ENCODE data around the gene MAPRE2. TPM values are rescaled to one million over a fixed set of nuclear protein-coding genes. Genes with fewer than 3 reads are reported as not detected.

MAPRE2 gene
- total RNA-seq, 2 experiments from 2014 or later, result 70.7 to 72.7 TPM

DNA sequence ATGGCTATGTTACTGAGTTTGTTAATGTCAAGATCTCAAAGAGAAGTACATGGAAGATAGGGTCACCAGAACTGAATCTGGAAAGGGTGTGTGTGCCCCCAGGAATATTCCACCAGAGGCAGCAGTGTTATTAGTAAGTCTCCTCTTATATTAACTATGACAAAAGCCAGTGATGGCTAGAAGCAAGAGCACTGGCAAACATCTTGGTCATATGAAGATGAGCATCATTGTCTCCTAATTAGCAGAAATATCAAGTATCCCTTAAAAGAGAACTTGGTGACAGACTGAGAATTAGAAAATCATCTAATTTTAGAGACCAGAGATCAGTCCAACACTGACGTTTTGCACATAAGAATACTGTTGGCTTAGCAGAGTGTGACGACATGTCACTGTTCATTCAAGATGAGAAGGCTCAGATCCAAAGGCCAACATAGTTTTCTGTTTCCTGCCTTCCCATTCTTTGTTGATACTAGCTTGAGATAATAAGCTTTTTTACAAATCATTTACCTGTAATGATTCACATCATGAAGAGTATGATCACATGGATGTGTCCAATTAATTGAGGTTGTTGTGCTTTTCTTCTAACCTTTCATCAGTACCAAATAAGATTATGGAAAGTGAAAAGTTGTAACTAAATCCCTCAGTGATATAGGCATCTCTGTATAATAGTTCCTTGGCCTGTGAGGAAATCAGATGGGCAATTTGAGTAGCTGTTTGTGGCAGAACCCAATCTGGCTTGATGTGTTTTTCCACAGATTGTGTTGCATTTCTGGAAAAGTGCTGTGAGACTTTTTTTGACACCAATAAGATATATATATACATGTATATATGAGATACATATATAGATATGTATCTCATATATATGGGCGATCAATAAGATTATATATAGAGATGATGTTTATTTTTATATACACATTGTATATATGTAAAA is 44.5 kb downstream of the MAPRE2 start:
- DNase-seq (no peak), ATAC-seq (no peak)
- H3K36me3 Mint-ChIP-seq (ENCODE audit: low read depth), result peaks cover 20% of the 10 kb centered on the region
- ChIA-PET CTCF (interaction anchor here (0.8 to 1.9 kb wide), 3 partner anchors 9 to 80 kb away, joined by 3 to 5 read pairs (median 3); no protein-coding TSS in a partner anchor), POLR2A (interaction anchor here (1.5 kb wide), 1 partner anchor 12 kb away, joined by 5 read pairs; no protein-coding TSS in a partner anchor)
- TF ChIP-seq, protein P1, sequence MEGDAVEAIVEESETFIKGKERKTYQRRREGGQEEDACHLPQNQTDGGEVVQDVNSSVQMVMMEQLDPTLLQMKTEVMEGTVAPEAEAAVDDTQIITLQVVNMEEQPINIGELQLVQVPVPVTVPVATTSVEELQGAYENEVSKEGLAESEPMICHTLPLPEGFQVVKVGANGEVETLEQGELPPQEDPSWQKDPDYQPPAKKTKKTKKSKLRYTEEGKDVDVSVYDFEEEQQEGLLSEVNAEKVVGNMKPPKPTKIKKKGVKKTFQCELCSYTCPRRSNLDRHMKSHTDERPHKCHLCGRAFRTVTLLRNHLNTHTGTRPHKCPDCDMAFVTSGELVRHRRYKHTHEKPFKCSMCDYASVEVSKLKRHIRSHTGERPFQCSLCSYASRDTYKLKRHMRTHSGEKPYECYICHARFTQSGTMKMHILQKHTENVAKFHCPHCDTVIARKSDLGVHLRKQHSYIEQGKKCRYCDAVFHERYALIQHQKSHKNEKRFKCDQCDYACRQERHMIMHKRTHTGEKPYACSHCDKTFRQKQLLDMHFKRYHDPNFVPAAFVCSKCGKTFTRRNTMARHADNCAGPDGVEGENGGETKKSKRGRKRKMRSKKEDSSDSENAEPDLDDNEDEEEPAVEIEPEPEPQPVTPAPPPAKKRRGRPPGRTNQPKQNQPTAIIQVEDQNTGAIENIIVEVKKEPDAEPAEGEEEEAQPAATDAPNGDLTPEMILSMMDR (IDR thresholded peaks at IDR 0.05), result no peak
- H3K9me3 Mint-ChIP-seq, result no peaks in the 10 kb centered on the region
- no peak overlapping the region for H3K27ac Mint-ChIP-seq
- no peaks in the 10 kb centered on the region for H3K27me3 Mint-ChIP-seq
- H3K4me3 Mint-ChIP-seq, result no peak overlapping the region
- intact Hi-C loops (cut with micrococcal nuclease), result no loop called here
- peaks cover 44% of the 10 kb centered on the region for H3K4me1 Mint-ChIP-seq (ENCODE audit: low read depth)

GRCh38 chr18:35086704-35087103 is 45.5 kb downstream of the MAPRE2 start:
- TF ChIP-seq, protein P1 (IDR thresholded peaks at IDR 0.05), result no peak
- H3K27ac Mint-ChIP-seq, result no peak overlapping the region
- H3K4me1 Mint-ChIP-seq (ENCODE audit: low read depth), result peaks cover 43% of the 10 kb centered on the region
- intact Hi-C loops (cut with micrococcal nuclease), result no loop called here
- no peaks in the 10 kb centered on the region for H3K27me3 Mint-ChIP-seq
- no peak for DNase-seq
- peaks cover 16% of the 10 kb centered on the region for H3K36me3 Mint-ChIP-seq (ENCODE audit: low read depth)
- ChIA-PET POLR2A (interaction anchor here (1.5 kb wide), 1 partner anchor 11 kb away, joined by 5 read pairs; no protein-coding TSS in a partner anchor), CTCF (interaction anchor here (0.6 to 1.9 kb wide), 2 partner anchors 12 to 28 kb away, joined by 3 to 5 read pairs; no protein-coding TSS in a partner anchor)
- no peak for ATAC-seq
- no peak overlapping the region for H3K4me3 Mint-ChIP-seq
- no peaks in the 10 kb centered on the region for H3K9me3 Mint-ChIP-seq

GRCh38 chr18:35087726-35088125 is 46.5 kb downstream of the MAPRE2 start:
- Mint-ChIP-seq H3K4me1 (ENCODE audit: low read depth) (peaks cover 38% of the 10 kb centered on the region), H3K27me3 (no peaks in the 10 kb centered on the region), H3K4me3 (no peak overlapping the region), H3K9me3 (no peaks in the 10 kb centered on the region), H3K27ac (no peak overlapping the region), H3K36me3 (ENCODE audit: low read depth) (peaks cover 14% of the 10 kb centered on the region)
- CTCF ChIA-PET, result no interaction called here
- intact Hi-C loops (cut with micrococcal nuclease), result no loop called here
- POLR2A ChIA-PET, result no interaction called here
- ATAC-seq, result no peak
- no peak for DNase-seq
- TF ChIP-seq, protein P1 (IDR thresholded peaks at IDR 0.05), result no peak

DNA sequence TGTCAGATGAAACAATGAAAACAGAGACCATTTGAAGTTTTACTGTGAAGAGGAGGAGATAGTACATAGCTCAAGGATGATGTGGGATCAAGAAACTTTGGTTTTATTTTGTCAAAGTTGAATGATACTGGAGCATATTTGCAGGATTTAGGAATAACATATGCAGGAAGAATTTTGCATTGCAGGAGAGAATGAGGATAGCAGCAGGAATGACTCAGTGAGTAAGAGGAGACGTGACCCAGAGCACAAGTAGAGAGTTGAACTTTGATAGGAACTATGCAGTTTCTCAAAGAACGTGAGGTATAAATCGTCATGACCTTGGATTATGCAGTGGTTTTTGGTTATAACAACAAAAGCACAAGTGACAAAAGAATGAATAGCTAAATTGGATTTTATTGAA is 47.7 kb downstream of the MAPRE2 start:
- ATAC-seq, result no peak
- no peaks in the 10 kb centered on the region for H3K27me3 Mint-ChIP-seq

More for the DNA sequence above, 47.7 kb downstream of the MAPRE2 start:
- no peak for DNase-seq
- CTCF ChIA-PET, result interaction anchor here (1.3 kb wide), 2 partner anchors 42 to 58 kb away, joined by 3 to 4 read pairs; no protein-coding TSS in a partner anchor
- Mint-ChIP-seq H3K36me3 (ENCODE audit: low read depth) (peaks cover 14% of the 10 kb centered on the region), H3K4me1 (ENCODE audit: low read depth) (peaks cover 38% of the 10 kb centered on the region), H3K27ac (no peak overlapping the region), H3K9me3 (no peaks in the 10 kb centered on the region), H3K4me3 (no peak overlapping the region)
- POLR2A ChIA-PET, result interaction anchor here (1.6 kb wide), 1 partner anchor 48 kb away, joined by 3 read pairs; the partner anchor contains the start of gene MAPRE2
- TF ChIP-seq, protein P1 (IDR thresholded peaks at IDR 0.05), result no peak
- intact Hi-C loops (cut with micrococcal nuclease), result no loop called here

All from activated CD8-positive, alpha-beta T cell treated with anti-CD3 and anti-CD28 coated beads for 36 hours (primary cell).